ENCODE results near the gene GPS2.
"Not testable (repeated sequence)": the region's sequence is repeated elsewhere in the genome, so short reads cannot be mapped to it uniquely, and the experiment has no call there.

GPS2 gene

DNA sequence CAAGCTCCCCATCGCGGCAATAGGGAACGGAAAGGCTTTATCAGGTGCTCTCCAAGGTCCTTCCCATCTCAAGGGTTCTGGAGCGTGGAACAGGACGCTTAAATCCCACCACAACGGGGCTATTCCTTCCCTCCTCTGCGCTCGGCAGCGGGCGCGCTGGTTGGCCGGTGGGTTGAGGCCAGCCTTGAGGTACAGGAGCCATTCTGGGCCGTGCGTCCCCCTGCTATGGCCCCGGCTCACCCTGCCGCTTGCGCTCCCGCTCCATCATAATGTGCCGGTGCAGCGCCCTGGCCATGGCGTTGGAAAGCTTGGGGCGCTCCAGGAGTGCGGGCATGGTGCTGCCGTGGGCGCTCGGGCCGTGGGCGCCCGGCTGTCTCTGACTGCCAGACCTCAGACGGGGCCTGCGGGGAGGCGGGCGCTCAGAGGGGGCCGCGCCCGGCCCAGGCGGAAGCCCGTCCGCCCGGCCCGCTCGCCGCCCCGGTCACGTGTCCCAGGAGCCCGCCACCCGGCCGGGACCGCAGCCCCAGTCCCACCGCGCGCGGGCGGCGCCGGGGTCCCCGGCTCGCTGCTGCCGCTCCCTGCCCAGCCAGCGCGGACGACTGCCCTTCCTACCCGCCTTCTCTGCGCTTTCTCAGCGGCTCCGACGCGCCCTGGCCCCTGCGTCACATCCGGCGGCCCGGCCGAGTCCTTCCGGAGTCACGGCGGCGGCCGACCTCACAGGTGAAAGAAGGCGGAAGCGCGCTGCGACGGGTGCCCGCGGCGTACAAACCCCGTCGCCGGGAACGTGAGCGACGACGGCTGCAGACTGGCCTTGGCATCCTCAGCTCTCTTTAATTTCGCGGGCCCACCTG is at the start of gene GPS2:
GPS2 (minus strand) TSS at position 642 of the 851 bp plus-strand sequence; CDS start at position 334, 308 bp downstream.
- DNase-seq = peak; percentile 64

GRCh38 chr17:7363311-7363710 is 48.2 kb upstream of the GPS2 start:
- DNase-seq = no peak

- DNase-seq = no peak
Observed at GRCh38 chr17:7361906-7362305, 46.7 kb upstream of the GPS2 start.

- DNase-seq = no peak
Observed at GRCh38 chr17:7357381-7357780, 42.2 kb upstream of the GPS2 start.

DNA sequence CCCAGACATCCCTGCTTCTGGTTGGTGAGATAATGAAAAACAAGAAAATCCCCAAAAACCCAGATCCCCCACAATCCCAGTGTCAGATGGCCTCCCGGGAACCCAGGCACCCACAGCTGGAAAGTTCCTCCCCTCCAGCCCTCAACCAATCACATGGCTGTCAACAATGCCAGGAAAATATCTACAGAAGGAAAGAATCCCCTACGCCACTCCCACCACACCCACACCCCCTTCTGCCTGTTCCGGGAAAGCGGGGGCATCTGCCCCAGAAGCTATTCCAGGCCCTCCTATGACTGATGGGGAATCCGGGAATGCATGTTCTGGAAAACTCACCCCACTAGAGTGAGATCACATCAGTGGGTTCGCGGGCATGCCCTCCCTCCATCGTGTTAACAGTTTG is 41.6 kb upstream of the GPS2 start:
- no peak for DNase-seq

DNA sequence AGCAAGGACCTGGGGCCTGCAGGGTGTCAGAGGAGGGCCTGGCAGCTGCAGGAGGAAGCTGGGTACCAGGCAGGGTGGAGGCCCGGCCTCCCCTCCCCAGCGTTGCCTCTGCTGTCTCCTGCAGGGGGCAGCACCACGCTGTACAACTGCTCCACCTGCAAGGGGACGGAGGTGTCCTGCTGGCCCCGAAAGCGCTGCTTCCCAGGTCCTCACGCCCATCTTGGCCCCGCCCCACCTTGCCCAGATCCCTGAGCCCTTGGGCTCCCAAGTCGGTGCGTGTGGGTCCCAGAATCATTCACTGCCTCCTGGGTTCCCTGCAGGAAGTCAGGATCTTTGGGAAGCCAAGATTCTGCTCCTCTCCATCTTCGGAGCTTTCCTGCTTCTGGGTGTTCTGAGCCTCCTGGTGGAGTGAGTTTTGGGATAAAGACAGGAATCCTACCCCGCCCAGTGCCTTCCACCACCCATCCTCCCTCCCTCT is 41.0 kb upstream of the GPS2 start:
- DNase-seq = peak; percentile 60

DNA sequence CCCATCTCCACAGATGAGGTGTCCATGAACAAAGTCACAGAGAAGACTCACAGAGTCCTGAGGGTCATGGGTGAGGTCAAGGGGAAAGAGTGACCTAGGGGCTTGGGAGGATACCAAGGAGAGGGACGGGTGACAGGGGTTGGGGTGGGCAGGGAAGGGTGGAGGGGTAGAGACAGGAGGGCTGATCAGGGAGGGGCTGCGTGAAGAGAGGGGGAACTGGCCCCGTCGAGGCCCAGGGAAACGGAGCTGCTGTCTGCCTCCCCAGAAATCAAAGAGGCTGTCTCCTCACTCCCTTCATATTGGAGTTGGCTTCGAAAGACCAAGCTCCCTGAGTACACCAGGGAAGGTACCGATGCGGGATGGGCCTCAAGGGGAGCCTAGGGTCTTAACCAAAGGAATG is 40.4 kb upstream of the GPS2 start:
- DNase-seq = no peak

DNA sequence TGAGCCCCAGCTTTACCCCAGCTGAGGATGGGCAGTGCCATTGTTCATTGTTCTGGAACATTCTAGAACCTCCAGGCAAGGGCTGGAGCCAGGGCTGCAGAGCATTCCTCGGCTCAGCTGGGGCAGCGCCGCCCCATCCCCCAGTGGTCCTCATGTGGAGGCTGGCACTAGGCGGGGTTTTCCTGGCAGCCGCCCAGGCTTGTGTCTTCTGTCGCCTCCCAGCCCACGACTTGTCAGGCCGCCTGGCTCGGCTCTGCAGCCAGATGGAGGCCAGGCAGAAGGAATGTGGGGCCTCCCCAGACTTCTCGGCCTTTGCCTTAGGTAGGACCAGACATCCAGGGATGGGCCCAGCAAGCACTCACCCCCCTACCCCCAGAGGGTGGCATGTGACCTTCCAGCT is 39.9 kb upstream of the GPS2 start, which contains the start of gene TMEM95:
TMEM95 (plus strand) TSS at position 104 of the 400 bp plus-strand sequence; CDS start at position 153, 49 bp downstream.
- DNase-seq = no peak

DNA sequence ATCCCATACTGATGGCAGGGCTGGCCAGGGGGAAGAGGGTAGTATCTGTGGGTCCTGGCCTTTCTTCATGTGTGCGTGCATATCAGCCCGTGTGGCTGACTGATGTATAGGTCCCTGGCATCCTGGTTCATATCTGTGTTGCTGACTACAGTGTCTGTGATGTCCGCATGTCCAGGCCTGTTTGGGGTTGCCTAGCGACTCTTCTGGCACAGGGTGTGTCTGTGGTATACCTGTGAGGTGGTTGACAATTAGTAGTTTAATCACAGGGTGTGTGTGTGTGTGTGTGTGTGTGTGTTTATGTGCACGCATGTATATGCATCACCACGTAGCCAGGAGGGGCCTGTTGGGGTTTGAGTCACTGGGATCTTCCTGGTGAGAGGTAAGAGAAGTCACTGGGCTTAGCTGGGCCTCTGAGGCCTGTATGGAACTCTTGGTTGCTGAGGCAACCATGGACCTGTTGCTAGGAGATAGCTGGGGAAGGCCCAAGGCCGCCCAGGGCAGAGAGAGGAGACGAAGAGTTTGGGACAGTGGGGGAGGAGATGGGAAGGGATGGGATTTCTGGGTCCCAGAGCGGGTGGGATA is 39.2 kb upstream of the GPS2 start:
- DNase-seq = peak; percentile 12

- DNase-seq = no peak
Observed at GRCh38 chr17:7352910-7353635, 37.9 kb upstream of the GPS2 start.

- no peak for DNase-seq
Observed at GRCh38 chr17:7352503-7352889, 37.3 kb upstream of the GPS2 start.

- peak; percentile 42 for DNase-seq
Observed at GRCh38 chr17:7351665-7352502, 36.7 kb upstream of the GPS2 start, which contains the start of gene KCTD11. KCTD11 (plus strand) TSS chr17:7352162.

DNA sequence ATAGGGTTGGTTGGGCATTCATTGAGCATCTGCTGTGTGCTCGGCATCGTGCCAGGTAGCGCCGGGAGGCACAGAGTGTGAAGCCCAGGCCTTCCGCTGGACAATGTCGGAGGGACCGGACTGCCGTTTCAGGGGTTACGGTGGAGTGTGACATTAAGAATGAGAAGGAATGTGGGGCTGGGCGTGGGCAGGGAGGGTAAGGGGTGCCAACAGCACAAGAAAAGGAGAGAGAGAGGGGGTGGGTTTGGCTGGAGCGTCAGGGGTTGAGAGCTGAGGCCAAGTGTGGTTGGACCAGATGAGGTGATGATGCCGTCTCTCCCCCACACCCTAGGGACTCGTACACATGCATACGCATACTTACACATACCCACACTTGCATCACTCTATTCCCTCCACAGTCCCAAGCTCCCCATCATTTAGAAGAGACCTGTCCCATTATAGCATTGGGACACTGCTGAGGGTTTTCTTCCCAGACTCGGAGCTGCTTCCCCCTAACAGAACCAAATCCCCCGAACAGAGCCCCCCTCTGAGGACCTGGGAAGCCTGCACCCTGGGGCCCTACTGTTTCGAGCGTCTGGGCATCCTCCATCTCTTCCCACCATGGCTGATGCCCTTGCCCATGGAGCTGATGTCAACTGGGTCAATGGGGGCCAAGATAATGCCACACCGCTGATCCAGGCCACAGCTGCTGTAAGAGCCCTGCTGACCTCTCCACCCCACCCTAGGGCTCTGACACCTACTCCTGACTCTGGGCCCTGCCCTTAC is 33.5 kb upstream of the GPS2 start:
- no peak for DNase-seq

- DNase-seq = no peak
Observed at GRCh38 chr17:7347630-7348477, 32.7 kb upstream of the GPS2 start.

DNA sequence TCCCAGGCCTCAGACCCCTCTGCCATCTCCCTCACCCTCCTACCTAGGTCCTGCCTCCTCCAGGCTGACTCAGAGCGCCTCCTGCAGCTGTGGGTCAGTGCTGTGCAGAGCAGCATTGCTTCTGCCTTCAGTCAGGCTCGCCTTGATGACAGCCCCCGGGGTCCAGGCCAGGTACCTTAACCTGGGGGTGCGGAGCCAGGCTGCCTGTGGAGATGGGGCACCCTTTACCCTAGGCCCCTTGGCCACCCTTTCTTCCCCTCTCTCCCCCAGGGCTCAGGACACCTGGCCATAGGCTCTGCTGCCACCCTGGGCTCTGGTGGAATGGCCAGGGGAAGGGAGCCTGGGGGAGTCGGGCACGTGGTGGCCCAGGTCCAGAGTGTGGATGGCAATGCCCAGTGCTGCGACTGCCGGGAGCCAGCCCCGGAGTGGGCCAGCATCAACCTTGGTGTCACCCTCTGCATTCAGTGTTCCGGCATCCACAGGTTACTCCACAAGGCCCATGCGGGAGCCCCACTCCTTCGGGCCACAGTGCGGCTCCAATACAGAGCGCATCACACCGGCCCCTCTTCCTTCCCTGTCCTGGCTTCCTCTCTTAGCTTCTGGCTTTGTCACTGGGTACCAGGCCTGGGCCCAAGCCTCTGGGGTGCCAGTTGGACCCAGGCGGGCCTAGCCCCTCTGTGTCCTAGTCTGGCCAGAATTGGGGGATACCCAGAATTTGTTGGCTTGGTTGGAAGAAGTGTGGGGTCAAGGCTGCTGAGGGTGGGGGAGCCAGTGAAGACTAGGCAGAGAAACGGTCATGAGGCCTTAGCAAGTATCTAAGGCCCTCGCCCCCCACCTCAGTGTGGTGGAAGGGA is 31.8 kb upstream of the GPS2 start:
- no peak for DNase-seq

DNA sequence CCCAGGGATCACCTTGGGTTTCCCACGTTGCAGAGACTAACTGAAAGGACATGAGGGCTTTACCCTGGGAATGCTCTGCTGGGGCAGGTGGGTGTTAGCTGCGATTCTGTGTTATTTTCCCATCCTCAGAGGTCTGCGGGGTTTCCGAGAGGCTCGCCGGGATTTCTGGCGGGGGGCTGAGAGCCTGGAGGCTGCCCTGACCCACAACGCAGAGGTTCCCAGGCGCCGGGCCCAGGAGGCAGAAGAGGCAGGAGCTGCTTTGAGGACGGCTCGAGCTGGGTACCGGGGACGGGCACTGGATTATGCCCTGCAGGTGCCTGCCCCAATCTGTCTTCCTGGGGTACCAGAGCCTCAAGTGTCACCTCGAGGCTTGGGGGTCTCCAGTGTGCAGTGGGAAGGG is 28.1 kb upstream of the GPS2 start:
- no peak for DNase-seq

DNA sequence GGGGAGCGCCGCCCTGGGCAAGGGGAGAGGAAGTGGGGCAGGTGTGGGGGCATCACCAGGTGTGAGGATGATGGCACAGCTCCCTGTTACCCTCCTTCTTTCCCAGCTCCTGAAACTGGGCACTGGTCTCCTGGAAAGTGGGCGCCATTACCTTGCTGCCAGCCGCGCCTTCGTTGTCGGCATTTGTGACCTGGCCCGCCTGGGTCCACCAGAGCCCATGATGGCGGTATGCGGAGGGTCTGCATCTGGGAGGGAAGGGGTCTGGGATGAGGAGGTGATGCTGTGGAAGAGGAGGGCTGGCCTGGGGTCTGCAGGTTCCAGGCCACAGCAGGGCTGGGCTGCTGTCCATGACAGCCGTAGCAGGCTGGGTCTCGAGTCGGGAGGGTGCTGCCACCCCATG is 26.7 kb upstream of the GPS2 start:
- DNase-seq = no peak

- DNase-seq = no peak
Observed at GRCh38 chr17:7340179-7340578, 25.0 kb upstream of the GPS2 start.

DNA sequence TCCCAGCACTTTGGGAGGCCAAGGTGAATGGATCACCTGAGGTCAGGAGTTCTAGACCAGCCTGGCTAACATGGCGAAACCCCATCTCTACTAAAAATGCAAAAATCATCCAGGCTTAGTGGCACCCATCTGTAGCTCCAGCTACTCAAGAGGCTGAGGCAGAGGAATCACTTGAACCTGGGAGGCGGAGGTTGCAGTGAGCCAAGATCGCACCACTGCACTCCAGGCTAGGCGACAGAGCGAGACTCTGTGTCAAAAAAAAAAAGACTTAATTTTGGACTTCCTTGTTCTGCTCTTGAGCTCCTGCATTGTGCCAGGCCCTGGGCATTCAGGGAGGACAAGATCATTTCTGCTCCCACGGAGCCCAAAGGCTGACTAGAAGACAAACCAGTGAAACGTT is 22.4 kb upstream of the GPS2 start:
- DNase-seq = not testable (repeated sequence)
